ENCODE results near the gene MYRFL. TPM values are rescaled to one million over a fixed set of nuclear protein-coding genes. Genes with fewer than 3 reads are reported as not detected.

The MYRFL gene
- polyA plus RNA-seq, 5 donors = 0.54 to 3.2 (median 1.1) TPM

GRCh38 chr12:69896653-69897381 is 71.8 kb downstream of the MYRFL start:
- DNase-seq = no peak

- DNase-seq = peak in 1 of 2 donors; percentile 69
Measured at GRCh38 chr12:69897744-69898143, 72.7 kb downstream of the MYRFL start.

GRCh38 chr12:69898236-69898635 is 73.2 kb downstream of the MYRFL start:
- no peak for DNase-seq

GRCh38 chr12:69900720-69901131 is 75.7 kb downstream of the MYRFL start:
- DNase-seq = peak; percentile 64 to 75

GRCh38 chr12:69901221-69901905 is 76.3 kb downstream of the MYRFL start:
- DNase-seq = no peak

- no peak for DNase-seq
Measured at GRCh38 chr12:69903548-69903947, 78.5 kb downstream of the MYRFL start.

- no peak for DNase-seq
Measured at GRCh38 chr12:69904777-69905176, 79.8 kb downstream of the MYRFL start.

GRCh38 chr12:69905801-69906200 is 80.8 kb downstream of the MYRFL start:
- DNase-seq = no peak

- no peak for DNase-seq
Measured at GRCh38 chr12:69906411-69907216, 81.6 kb downstream of the MYRFL start.

- no peak for DNase-seq
Measured at GRCh38 chr12:69908203-69908602, 83.2 kb downstream of the MYRFL start.

- no peak for DNase-seq
Measured at GRCh38 chr12:69910694-69911093, 85.7 kb downstream of the MYRFL start.

- DNase-seq = no peak
Measured at GRCh38 chr12:69913526-69913925, 88.5 kb downstream of the MYRFL start.

GRCh38 chr12:69915964-69916363 is 90.9 kb downstream of the MYRFL start:
- no peak for DNase-seq

- DNase-seq = no peak
Measured at GRCh38 chr12:69916544-69917235, 91.7 kb downstream of the MYRFL start.

GRCh38 chr12:69918287-69918686 is 93.3 kb downstream of the MYRFL start:
- DNase-seq = no peak

- no peak for DNase-seq
Measured at GRCh38 chr12:69919495-69919894, 94.5 kb downstream of the MYRFL start.

GRCh38 chr12:69921831-69922230 is 96.8 kb downstream of the MYRFL start:
- no peak for DNase-seq

GRCh38 chr12:69922999-69923398 is 98.0 kb downstream of the MYRFL start:
- DNase-seq = no peak

- DNase-seq = no peak
Measured at GRCh38 chr12:69925291-69925690, 100.3 kb downstream of the MYRFL start.

- no peak for DNase-seq
Measured at GRCh38 chr12:69927164-69927563, 102.1 kb downstream of the MYRFL start.

GRCh38 chr12:69929125-69929524 is 104.1 kb downstream of the MYRFL start:
- DNase-seq = no peak

- no peak for DNase-seq
Measured at GRCh38 chr12:69929531-69929930, 104.5 kb downstream of the MYRFL start.

All from right lung (tissue), 5 donors.